GM21717 (cell line): ENCODE measurements around the gene TMEM220.

Source experiments
- ATAC-seq: cut with Tn5 transposase; IDR thresholded peaks from one replicate; pipeline ENCODE4 v1.9.1; 2021; ENCODE audit warnings: mild to moderate bottlenecking, moderate library complexity; ENCODE audit not compliant: unreplicated experiment

Gene TMEM220

DNA sequence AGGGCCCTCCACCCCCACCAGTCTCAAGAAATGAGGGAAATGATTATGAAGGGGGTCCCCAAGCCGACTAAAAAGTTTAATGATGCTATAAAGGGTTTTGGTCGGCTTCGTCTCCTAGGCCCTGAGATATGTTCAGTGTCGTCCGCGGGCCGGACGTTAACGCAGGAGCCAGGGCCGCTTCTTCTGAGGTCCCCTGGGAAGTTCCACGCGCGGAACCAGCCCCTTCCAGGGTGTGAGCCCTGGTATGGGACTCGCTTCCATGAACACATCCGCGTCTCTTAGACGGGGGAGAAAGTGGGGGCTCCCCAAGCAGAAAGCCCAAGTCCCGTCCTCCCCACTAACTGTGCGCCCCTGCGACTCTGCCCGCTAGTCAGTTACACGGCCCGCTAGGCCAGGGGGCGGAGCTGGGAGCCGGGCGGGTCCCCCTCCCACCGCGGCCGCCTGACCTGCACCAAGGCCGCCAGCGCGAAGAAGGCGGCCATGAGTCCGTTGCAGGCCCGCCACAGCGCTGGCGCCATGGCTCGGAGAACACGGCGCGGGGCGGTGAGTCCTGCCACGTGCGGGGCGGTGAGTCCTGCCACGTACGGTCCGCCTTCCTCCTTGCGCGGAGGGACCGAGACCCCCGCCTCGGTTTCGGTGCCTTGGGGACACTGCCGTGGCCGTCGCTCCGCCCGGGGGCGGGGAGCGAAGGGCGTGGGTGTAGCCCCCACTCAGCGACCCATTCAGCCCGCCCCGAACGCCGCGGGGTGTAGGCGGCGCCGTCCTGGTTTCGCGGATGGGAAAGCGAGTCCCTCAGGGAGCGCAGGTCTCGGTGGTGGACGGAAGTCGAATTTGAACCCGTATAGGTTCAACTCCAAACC, at the start of gene TMEM220:
Gene TMEM220, minus strand, starts transcription at position 690 of the 860 bp plus-strand sequence. Its CDS starts 172 bp downstream, at position 518.
- ATAC-seq = peak; percentile 68

DNA sequence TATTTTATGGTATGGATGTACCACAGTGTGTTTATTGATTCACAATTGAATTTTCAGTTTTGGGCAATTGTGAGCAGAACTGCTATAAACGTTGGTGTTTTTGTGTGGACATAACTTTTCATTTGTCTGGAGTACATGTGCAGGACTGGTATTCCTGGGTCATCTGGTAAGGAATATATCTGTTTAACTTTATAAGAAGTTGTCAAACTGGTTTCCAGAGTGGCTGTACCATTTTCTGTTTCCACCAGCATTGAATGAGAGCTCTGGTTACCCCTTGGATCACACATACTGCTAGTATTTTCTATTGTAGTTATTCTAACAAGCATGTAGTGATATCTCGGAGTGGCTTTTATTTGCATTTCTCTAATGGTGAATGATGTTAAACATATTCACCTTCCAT, 49.8 kb upstream of the TMEM220 start:
- ATAC-seq = no peak

DNA sequence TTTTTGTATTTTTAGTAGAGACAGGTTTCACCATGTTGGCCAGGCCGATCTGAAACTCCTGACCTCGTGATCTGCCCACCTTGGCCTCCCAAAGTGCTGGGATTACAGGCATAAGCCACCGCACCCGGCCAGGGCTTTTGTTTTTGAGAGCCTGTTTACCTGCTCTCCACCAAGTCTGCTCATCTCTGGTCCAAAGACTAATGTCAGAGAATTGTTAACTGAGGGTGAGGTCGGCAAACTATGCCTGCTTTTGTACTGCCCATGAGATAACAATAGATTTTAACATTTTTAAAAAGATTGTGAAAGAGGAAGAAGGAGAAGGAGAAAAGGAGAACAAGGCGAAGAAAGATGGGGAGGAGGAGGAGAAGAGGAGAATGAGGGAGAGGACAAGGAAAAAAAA, 48.1 kb upstream of the TMEM220 start:
- ATAC-seq = no peak

DNA sequence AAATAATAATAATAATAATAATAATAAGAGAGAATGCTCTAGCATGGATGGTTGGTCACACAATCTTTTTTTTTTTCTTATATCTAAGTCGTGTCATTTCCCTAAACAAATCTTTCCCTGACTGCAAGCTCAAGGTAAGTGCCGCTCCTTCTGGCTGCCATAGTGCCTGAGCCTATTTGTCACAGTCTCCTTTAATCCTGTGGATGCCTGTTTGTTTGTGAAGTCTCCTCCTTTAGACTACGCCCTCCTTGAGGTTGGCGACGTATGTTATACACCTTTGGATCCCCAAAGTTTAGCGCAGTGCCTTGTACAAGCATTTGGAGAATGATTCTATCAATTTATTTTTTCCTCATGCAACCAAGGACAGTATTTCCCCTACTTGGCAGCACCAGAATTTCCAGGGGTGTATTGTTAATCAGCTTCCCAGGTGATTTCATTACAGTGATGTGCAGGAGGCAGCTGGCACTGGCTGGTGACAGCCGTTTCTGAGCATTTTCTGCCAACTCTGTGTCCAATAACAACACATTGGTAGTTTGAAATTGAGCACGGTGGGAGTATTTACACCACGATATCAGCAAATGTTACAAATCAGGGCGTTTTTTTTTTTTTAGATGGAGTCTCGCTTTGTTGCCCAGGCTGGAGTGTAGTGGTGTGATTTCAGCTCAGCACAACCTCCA, 47.4 kb upstream of the TMEM220 start:
- no peak for ATAC-seq

DNA sequence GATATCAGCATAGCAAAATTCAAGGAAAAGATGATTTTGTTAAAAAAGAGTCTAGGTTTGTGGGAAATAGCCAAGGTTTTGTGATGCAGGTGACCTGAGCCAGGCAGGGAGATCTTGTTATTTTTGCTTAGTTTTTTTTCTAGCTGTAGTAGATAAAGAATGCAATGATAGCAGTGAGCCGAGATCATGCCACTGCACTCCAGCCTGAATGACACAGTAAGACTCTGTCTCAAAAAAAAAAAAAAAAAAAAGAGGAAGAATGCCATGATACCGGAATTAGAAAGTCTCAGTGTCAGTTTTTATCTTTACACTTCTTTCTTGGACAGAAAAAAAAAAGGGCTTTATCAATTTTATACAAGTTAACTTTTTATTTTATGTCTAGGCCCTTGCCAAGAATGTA, 46.6 kb upstream of the TMEM220 start:
- no peak for ATAC-seq

- ATAC-seq = no peak
These were observed 46.0 kb upstream of the TMEM220 start for GRCh38 chr17:10775740-10776356.

DNA sequence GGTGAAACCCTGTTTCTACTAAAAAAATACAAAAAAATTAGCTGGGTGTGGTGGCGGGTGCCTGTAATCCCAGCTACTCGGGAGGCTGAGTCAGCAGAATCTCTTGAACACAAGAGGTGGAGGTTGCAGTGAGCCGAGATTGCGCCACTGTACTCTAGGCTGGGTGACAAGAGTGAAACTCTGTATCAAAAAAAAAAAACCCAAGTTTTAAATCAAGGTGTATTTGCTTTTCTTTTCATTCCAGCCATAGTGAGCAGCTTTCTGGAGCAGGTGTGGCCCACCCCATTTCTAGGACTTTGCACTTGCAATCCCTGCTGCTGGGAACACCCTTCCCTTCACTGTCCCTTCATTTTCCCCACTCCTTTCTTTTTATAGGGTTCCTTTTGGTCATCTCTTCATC, 45.2 kb upstream of the TMEM220 start:
- ATAC-seq = no peak

DNA sequence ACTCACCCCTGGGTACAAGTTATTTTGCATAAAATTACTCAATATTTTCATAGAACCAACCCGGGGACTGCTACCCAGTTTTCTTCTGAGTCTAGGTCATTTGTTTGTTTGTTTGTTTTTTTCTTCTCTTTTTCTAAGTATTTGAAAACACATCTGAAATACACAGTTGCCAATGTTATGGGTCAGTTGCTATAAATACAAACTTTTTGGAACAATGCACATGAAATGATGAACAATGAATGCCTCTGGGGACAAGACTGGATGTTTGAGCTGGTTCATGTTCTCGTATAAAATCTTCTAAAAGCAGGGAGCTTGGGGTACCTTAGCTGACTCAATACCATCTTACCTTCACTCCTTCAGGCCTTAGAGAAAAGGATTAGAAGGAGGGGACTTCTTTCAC, 43.6 kb upstream of the TMEM220 start:
- no peak for ATAC-seq

- no peak for ATAC-seq
These were observed 42.9 kb upstream of the TMEM220 start for GRCh38 chr17:10772425-10773380.

GRCh38 chr17:10771148-10771547, 41.3 kb upstream of the TMEM220 start:
- ATAC-seq = no peak

- ATAC-seq = no peak
These were observed 40.0 kb upstream of the TMEM220 start for GRCh38 chr17:10769840-10770239.

- no peak for ATAC-seq
These were observed 39.0 kb upstream of the TMEM220 start for GRCh38 chr17:10768750-10769251.

DNA sequence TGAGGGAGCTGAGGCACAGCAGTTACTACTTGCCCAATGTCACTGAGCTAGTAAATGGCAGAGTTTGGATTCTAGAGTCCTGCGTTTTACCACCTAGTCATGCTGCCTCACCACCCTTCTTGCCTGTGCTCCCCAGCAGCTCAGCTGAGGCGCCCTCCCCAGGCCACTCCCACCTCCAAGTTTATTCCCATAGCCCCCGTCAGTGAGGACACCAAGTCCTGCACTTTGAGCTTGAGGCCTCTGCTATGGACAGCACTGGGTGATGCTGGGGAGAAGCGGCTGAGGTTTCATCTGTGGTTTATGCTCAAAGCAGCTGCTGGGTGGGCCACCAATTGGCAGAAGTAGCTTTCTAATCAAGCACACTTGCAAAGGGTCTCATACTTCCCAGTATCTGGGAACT, 37.4 kb upstream of the TMEM220 start:
- ATAC-seq = no peak

GRCh38 chr17:10762037-10762436, 32.2 kb upstream of the TMEM220 start:
- ATAC-seq = no peak

DNA sequence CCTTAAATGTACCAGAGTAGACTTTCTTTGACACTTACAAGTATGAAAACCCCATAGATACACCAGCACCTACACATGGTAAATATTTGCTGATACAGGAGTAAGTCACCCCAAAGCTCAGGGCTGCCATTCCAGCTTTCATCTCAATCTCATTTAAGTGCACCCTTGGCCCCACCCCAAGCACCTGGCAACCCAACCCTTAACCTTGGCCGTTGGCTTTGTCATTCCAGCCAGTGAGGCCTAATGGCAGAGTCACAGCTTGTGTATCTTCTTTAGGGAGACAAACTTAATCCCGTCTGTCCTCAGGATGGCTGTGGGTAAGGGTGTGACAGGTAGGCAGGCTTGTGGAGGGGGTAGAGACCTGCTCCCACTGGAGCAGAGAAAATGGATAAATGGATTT, 31.5 kb upstream of the TMEM220 start:
- no peak for ATAC-seq

DNA sequence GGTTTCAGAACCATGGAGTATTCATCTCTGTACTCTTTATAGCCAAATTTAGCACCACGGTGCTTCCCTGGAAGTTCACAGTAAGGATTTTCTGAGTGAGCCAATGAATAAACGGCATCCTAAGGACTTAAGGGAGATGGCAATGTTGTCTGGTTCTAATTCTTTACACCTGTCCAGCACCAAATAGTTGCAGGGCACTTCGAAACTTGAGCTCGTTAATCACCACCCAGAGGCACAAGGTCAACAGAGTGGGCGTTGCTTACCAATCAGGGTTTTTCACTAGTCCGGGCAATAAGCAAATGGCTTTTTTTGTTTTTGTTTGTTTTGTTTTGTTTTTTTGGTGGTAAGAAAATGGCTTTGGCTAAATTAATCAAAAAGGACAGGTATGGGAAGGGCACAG, 28.2 kb upstream of the TMEM220 start:
- no peak for ATAC-seq

DNA sequence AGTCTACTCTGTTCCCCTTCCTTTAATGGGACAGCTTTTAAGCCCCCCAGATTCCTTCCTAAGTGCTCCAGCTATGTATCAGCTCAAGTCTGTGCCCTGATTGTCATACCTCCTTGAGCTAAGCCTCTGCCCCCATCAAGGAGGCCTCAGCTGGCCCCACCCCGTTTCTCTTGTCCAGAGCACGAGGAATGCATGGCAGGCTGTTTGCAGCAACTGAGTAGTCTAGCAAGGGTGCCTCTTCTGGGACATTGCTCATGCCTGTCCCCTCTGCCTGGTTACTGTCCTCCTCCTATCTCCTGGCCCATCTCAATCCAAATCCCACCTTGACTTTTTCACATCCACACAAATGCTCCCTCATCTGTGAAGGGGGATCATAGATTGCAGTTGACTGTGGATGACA, 27.8 kb upstream of the TMEM220 start:
- ATAC-seq = no peak

DNA sequence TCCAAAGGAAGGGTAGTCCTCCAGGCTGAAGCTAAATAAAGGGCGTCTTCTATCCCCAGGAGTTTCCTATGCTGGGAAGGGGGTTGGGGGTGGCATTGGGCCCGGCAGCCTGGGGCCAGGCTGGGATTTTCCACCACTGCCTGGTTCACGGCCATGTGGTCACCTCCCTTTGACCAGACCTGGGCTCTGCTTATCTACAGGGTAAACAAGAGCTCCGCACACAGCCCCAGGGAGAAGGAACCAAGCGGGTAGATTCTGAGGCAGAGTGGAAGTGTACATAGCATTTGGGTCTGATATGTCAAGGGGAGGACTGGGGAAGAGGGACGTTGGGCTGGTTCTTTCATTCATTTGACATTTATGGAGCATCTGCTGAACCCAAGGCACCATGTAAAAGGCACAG, 27.2 kb upstream of the TMEM220 start:
- ATAC-seq = no peak

GRCh38 chr17:10756619-10757018, 26.8 kb upstream of the TMEM220 start:
- no peak for ATAC-seq

DNA sequence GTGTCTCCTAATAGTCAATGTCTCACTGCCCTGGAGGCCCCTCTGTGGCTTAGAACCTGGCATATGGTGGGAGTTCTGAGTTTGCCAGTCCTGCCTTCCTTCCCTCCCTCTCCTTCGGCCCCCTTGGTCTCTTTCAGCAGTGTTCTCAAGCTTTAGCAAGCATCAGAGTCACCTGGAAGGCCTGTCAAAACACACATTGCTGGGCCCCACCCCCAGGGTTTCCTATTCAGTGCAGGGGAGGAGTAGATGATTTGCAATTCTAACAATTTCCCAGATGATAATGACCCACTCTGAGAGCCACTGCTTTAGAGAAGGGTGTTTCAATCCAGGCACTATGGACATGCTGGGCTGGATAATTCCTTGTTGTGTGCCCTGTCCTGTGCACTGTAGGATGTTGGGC, 26.4 kb upstream of the TMEM220 start:
- no peak for ATAC-seq
